WTC11 (cell line): Measurements from ENCODE around the gene CPT2. TPM values are rescaled to one million over a fixed set of nuclear protein-coding genes. Genes with fewer than 3 reads are reported as not detected.

ENCODE experiments used
- ATAC-seq: fragments of 200-7000 bp; cut with Tn5 transposase; 2 replicates; pipeline ENCODE4 v1.10.0; 2021; ENCODE audit warnings: mild to moderate bottlenecking, moderate library complexity
- CTCF ChIA-PET: fragments of 300-600 bp; sonication (Branson Sonifier 250); formaldehyde crosslinking; loops from one replicate; lab custom pipeline; 2021; ENCODE audit warnings: antibody characterized with exemption; lab: Charles Lee
- POLR2A ChIA-PET: fragments of 350-600 bp; sonication (Branson Sonifier 250); formaldehyde crosslinking; loops from one replicate; lab custom pipeline; 2021; ENCODE audit warnings: antibody characterized with exemption; lab: Charles Lee
- DNase-seq: peaks from one replicate; pipeline ENCODE4 v3.0.0; 2021; ENCODE audit warnings: low spot score
- H3K27ac Mint-ChIP-seq: 2 replicates; pipeline ENCODE4 v1.8.0; 2021; ENCODE audit warnings: mixed read lengths
- H3K27me3 Mint-ChIP-seq: 2 replicates; pipeline ENCODE4 v1.8.0; 2021; ENCODE audit warnings: low read depth, mild to moderate bottlenecking, moderate library complexity, mixed read lengths
- H3K36me3 Mint-ChIP-seq: 2 replicates; pipeline ENCODE4 v1.8.0; 2021; ENCODE audit warnings: mixed read lengths
- H3K4me1 Mint-ChIP-seq: 2 replicates; pipeline ENCODE4 v1.8.0; 2022; ENCODE audit warnings: mixed read lengths
- H3K4me3 Mint-ChIP-seq: 2 replicates; pipeline ENCODE4 v1.8.0; 2021; ENCODE audit warnings: mild to moderate bottlenecking, moderate library complexity, mixed read lengths
- H3K9me3 Mint-ChIP-seq: 2 replicates; pipeline ENCODE4 v1.8.0; 2021; ENCODE audit warnings: mixed read lengths
- AFF4 ChIP-seq: sonication (generic); formaldehyde crosslinking; IDR thresholded peaks from 2 replicates; pipeline ENCODE4 v1.8.1; 2023; ENCODE audit warnings: mild to moderate bottlenecking, missing genetic modification reagents, borderline replicate concordance
- ATF3 ChIP-seq: sonication (generic); formaldehyde crosslinking; conservative IDR thresholded peaks from 2 replicates; pipeline ENCODE4 v1.8.1; 2022; ENCODE audit warnings: mild to moderate bottlenecking, missing genetic modification reagents
- ATF6 ChIP-seq: sonication (generic); formaldehyde crosslinking; IDR thresholded peaks from 2 replicates; pipeline ENCODE4 v1.8.1; 2023; ENCODE audit warnings: mild to moderate bottlenecking, missing genetic modification reagents
- E2F4 ChIP-seq: sonication (generic); formaldehyde crosslinking; IDR thresholded peaks from 2 replicates; pipeline ENCODE4 v1.8.1; 2022; ENCODE audit warnings: low read depth, mild to moderate bottlenecking, moderate library complexity, missing genetic modification reagents, borderline replicate concordance
- ELF4 ChIP-seq: sonication (generic); formaldehyde crosslinking; IDR thresholded peaks from 2 replicates; pipeline ENCODE4 v1.8.1; 2022; ENCODE audit warnings: low read depth, mild to moderate bottlenecking, moderate library complexity, missing genetic modification reagents
- EMX1 ChIP-seq: fragments of 250-450 bp; sonication (Bioruptor Pico); IDR thresholded peaks from 2 replicates; pipeline ENCODE4 v1.8.0; 2021; ENCODE audit warnings: mild to moderate bottlenecking
- FOXK1 ChIP-seq: sonication (generic); formaldehyde crosslinking; IDR thresholded peaks from 2 replicates; pipeline ENCODE4 v1.8.0; 2022; ENCODE audit warnings: mild to moderate bottlenecking, moderate library complexity, missing genetic modification reagents
- IRF2 ChIP-seq: sonication (generic); formaldehyde crosslinking; IDR thresholded peaks from 2 replicates; pipeline ENCODE4 v1.8.0; 2022; ENCODE audit warnings: low read depth, missing genetic modification reagents, borderline replicate concordance
- KAT7 ChIP-seq: sonication (generic); formaldehyde crosslinking; IDR thresholded peaks from 2 replicates; pipeline ENCODE4 v1.8.1; 2023; ENCODE audit warnings: missing genetic modification reagents, mild to moderate bottlenecking, borderline replicate concordance
- MAX ChIP-seq: sonication (generic); formaldehyde crosslinking; IDR thresholded peaks from 2 replicates; pipeline ENCODE4 v1.8.0; 2022; ENCODE audit warnings: mild to moderate bottlenecking, missing genetic modification reagents
- NFATC4 ChIP-seq: fragments of 250-450 bp; sonication (Bioruptor Pico); IDR thresholded peaks from 2 replicates; pipeline ENCODE4 v1.9.0; 2021; ENCODE audit warnings: mild to moderate bottlenecking
- OVOL2 ChIP-seq: fragments of 250-450 bp; sonication (Bioruptor Pico); IDR thresholded peaks from 2 replicates; pipeline ENCODE4 v1.9.0; 2021; ENCODE audit warnings: mild to moderate bottlenecking, borderline replicate concordance
- PRDM15 ChIP-seq: sonication (generic); formaldehyde crosslinking; IDR thresholded peaks from 2 replicates; pipeline ENCODE4 v1.8.0; 2022; ENCODE audit warnings: missing genetic modification reagents
- TCF7 ChIP-seq: sonication (generic); formaldehyde crosslinking; IDR thresholded peaks from 2 replicates; pipeline ENCODE4 v1.8.0; 2022; ENCODE audit warnings: mild to moderate bottlenecking, low read depth, missing genetic modification reagents, moderate library complexity
- TEAD4 ChIP-seq: sonication (generic); formaldehyde crosslinking; IDR thresholded peaks from 2 replicates; pipeline ENCODE4 v1.8.0; 2022; ENCODE audit warnings: mild to moderate bottlenecking, missing genetic modification reagents
- ZNF416 ChIP-seq: fragments of 250-450 bp; sonication (Bioruptor Pico); IDR thresholded peaks from 2 replicates; pipeline ENCODE4 v1.9.0; 2021; ENCODE audit warnings: mild to moderate bottlenecking, inconsistent platforms
- ZNF425 ChIP-seq: fragments of 250-450 bp; sonication (Bioruptor Pico); conservative IDR thresholded peaks from 2 replicates; pipeline ENCODE4 v1.9.0; 2021; ENCODE audit warnings: mild to moderate bottlenecking
- ZNF512 ChIP-seq: sonication (generic); formaldehyde crosslinking; IDR thresholded peaks from 2 replicates; pipeline ENCODE4 v1.8.1; 2022; ENCODE audit warnings: missing genetic modification reagents, borderline replicate concordance
- ZSCAN18 ChIP-seq: fragments of 250-450 bp; sonication (Bioruptor Pico); IDR thresholded peaks from 2 replicates; pipeline ENCODE4 v2.1.2; 2022; ENCODE audit warnings: mild to moderate bottlenecking, moderate library complexity
- total RNA-seq: library from RNA; stranded (reverse); gene quantifications from 3 replicates; pipeline ENCODE4 v1.2.3, GENCODE V29; 2021

The CPT2 gene
- total RNA-seq, 1 experiment from 2014 or later: 33.7 TPM

- no peaks in the 10 kb centered on the region for H3K36me3 Mint-ChIP-seq
- H3K27ac Mint-ChIP-seq: no peak overlapping the region
- TF ChIP-seq EMX1 (CRISPR knock-in tag): no peak
- TF ChIP-seq ZNF416 (CRISPR knock-in tag): no peak
- TF ChIP-seq PRDM15 (CRISPR knock-in tag): no peak
- no peak for TF ChIP-seq ZNF512
- TF ChIP-seq OVOL2 (CRISPR knock-in tag): no peak
- TF ChIP-seq MAX (CRISPR knock-in tag): no peak
- TF ChIP-seq IRF2 (CRISPR knock-in tag): no peak
- no peak for TF ChIP-seq ZSCAN18
- TF ChIP-seq NFATC4 (CRISPR knock-in tag): no peak
- TF ChIP-seq ELF4 (CRISPR knock-in tag): no peak
- no peak for TF ChIP-seq ZNF425 (CRISPR knock-in tag)
- TF ChIP-seq TEAD4: no peak
- no peak for TF ChIP-seq E2F4
- no peaks in the 10 kb centered on the region; the same call in 1 of the 2 replicates for H3K27me3 Mint-ChIP-seq
- no peak overlapping the region for H3K4me3 Mint-ChIP-seq
- ChIA-PET CTCF (no interaction called here), POLR2A (no interaction called here)
- no peak for ATAC-seq
- DNase-seq: no peak
- no peaks in the 10 kb centered on the region for H3K4me1 Mint-ChIP-seq
- H3K9me3 Mint-ChIP-seq: no peaks in the 10 kb centered on the region
Measured at GRCh38 chr1:53148123-53148522, 48.5 kb upstream of the CPT2 start.

- no peak for ATAC-seq
- Mint-ChIP-seq H3K9me3 (no peaks in the 10 kb centered on the region), H3K4me3 (no peak overlapping the region), H3K36me3 (no peaks in the 10 kb centered on the region), H3K27ac (no peak overlapping the region), H3K4me1 (peaks cover 10% of the 10 kb centered on the region), H3K27me3 (no peaks in the 10 kb centered on the region; the same call in 1 of the 2 replicates)
- ChIA-PET POLR2A (no interaction called here), CTCF (interaction anchor here (0.7 kb wide), 1 partner anchor 29 kb away, joined by 4 read pairs; no protein-coding TSS in a partner anchor)
- DNase-seq: no peak
- TF ChIP-seq KAT7 (CRISPR knock-in tag) (no peak), ATF6 (CRISPR knock-in tag) (no peak), TCF7 (CRISPR knock-in tag) (no peak), FOXK1 (CRISPR knock-in tag) (no peak), ATF3 (CRISPR knock-in tag) (no peak), AFF4 (CRISPR knock-in tag) (no peak)
Measured at GRCh38 chr1:53153752-53154151, 42.9 kb upstream of the CPT2 start.
